H9 (cell line): ENCODE measurements around the gene SIGLEC14. TPM values are rescaled to one million over a fixed set of nuclear protein-coding genes. Genes with fewer than 3 reads are reported as not detected.

Experiments used
- DNase-seq: peaks from one replicate; pipeline ENCODE4 v3.0.0-alpha.2; 2017
- H2AFZ ChIP-seq: one replicate; pipeline ENCODE4 v1.6.1; 2013; ENCODE audit warnings: mild to moderate bottlenecking, low read length, control low read depth, moderate library complexity
- H2AK5ac ChIP-seq: 2 replicates; pipeline ENCODE4 v1.6.1; 2013; ENCODE audit warnings: low read length, control low read depth, mixed read lengths; ENCODE audit not compliant: insufficient read length
- H2BK120ac ChIP-seq: one replicate; pipeline ENCODE4 v1.6.1; 2013; ENCODE audit warnings: low read depth, mild to moderate bottlenecking, low read length, control low read depth, inconsistent platforms; ENCODE audit not compliant: poor library complexity, severe bottlenecking
- H2BK12ac ChIP-seq: 2 replicates; pipeline ENCODE4 v1.6.1; 2013; ENCODE audit warnings: low read length, control low read depth, mixed read lengths, low read depth; ENCODE audit not compliant: insufficient read length
- H2BK15ac ChIP-seq: 2 replicates; pipeline ENCODE4 v1.6.1; 2013; ENCODE audit warnings: low read depth, low read length, control low read depth
- H2BK20ac ChIP-seq: one replicate; pipeline ENCODE4 v1.6.1; 2013; ENCODE audit warnings: low read depth, mild to moderate bottlenecking, low read length, control low read depth, inconsistent platforms; ENCODE audit not compliant: poor library complexity, severe bottlenecking
- H2BK5ac ChIP-seq: 2 replicates; pipeline ENCODE4 v1.6.1; 2013; ENCODE audit warnings: low read length, control low read depth, mixed read lengths; ENCODE audit not compliant: insufficient read length
- H3K14ac ChIP-seq: 2 replicates; pipeline ENCODE4 v1.6.1; 2013; ENCODE audit warnings: low read length, control low read depth; ENCODE audit not compliant: insufficient read depth
- H3K18ac ChIP-seq: 2 replicates; pipeline ENCODE4 v1.6.1; 2013; ENCODE audit warnings: low read depth, mild to moderate bottlenecking, mixed read lengths, low read length, control low read depth; ENCODE audit not compliant: insufficient read length
- H3K23ac ChIP-seq: 2 replicates; pipeline ENCODE4 v1.6.1; 2013; ENCODE audit warnings: low read length, control low read depth, mixed read lengths, low read depth; ENCODE audit not compliant: insufficient read length
- H3K23me2 ChIP-seq: 2 replicates; pipeline ENCODE4 v1.6.1; 2013; ENCODE audit warnings: low read depth, mild to moderate bottlenecking, mixed read lengths, low read length, control low read depth; ENCODE audit not compliant: insufficient read length, poor library complexity, severe bottlenecking
- H3K27ac ChIP-seq: 2 replicates; pipeline ENCODE4 v1.5.1; 2013; ENCODE audit warnings: low read length, control low read depth, mixed read lengths, low read depth; ENCODE audit not compliant: insufficient read length
- H3K27me3 ChIP-seq: 2 replicates; pipeline ENCODE4 v1.6.1; 2013; ENCODE audit warnings: low read length, control low read depth, inconsistent platforms; ENCODE audit not compliant: insufficient read depth
- H3K4ac ChIP-seq: 2 replicates; pipeline ENCODE4 v1.6.1; 2013; ENCODE audit warnings: low read depth, mild to moderate bottlenecking, control low read depth, inconsistent platforms, low read length, moderate library complexity
- H3K4me1 ChIP-seq: 2 replicates; pipeline ENCODE4 v1.6.1; 2013; ENCODE audit warnings: low read length, control low read depth, inconsistent platforms; ENCODE audit not compliant: insufficient read depth
- H3K4me2 ChIP-seq: 2 replicates; pipeline ENCODE4 v1.6.1; 2013; ENCODE audit warnings: low read length, control low read depth, mixed read lengths; ENCODE audit not compliant: insufficient read length, insufficient read depth
- H3K56ac ChIP-seq: 2 replicates; pipeline ENCODE4 v1.6.1; 2013; ENCODE audit warnings: low read depth, mild to moderate bottlenecking, mixed read lengths, low read length, control low read depth; ENCODE audit not compliant: insufficient read length
- H3K79me1 ChIP-seq: 2 replicates; pipeline ENCODE4 v1.6.1; 2013; ENCODE audit warnings: low read depth, mild to moderate bottlenecking, moderate library complexity, low read length, control low read depth, inconsistent platforms; ENCODE audit not compliant: insufficient read depth, poor library complexity, severe bottlenecking
- H3K79me2 ChIP-seq: 2 replicates; pipeline ENCODE4 v1.6.1; 2013; ENCODE audit warnings: low read length, control low read depth, inconsistent platforms; ENCODE audit not compliant: insufficient read depth
- H3K9ac ChIP-seq: 2 replicates; pipeline ENCODE4 v1.6.1; 2013; ENCODE audit warnings: low read length, control low read depth, mixed read lengths; ENCODE audit not compliant: insufficient read length; ENCODE audit errors: extremely low read depth
- H3K9me3 ChIP-seq: one replicate; pipeline ENCODE4 v1.6.1; 2013; ENCODE audit warnings: low read depth, low read length, inconsistent platforms; ENCODE audit not compliant: control insufficient read depth
- H3T11ph ChIP-seq: one replicate; pipeline ENCODE4 v1.6.1; 2013; ENCODE audit warnings: mild to moderate bottlenecking, low read length, control low read depth, inconsistent platforms
- H4K20me1 ChIP-seq: one replicate; pipeline ENCODE4 v1.6.1; 2013; ENCODE audit not compliant: control insufficient read depth, insufficient read length, insufficient read depth
- H4K5ac ChIP-seq: 2 replicates; pipeline ENCODE4 v1.6.1; 2013; ENCODE audit warnings: low read depth, mild to moderate bottlenecking, mixed read lengths, low read length, control low read depth; ENCODE audit not compliant: insufficient read length
- H4K8ac ChIP-seq: replicated peaks from 2 replicates; pipeline ENCODE4 v1.6.1; 2013; ENCODE audit warnings: low read length, control low read depth, mixed read lengths, low read depth; ENCODE audit not compliant: insufficient read length
- H4K91ac ChIP-seq: 2 replicates; pipeline ENCODE4 v1.6.1; 2013; ENCODE audit warnings: low read depth, mild to moderate bottlenecking, moderate library complexity, mixed read lengths, low read length, control low read depth; ENCODE audit not compliant: insufficient read length
- H3K27ac Mint-ChIP-seq, 3 experiments: 2 replicates in 2 of 3; 3 replicates in 1 of 3; pipeline ENCODE4 v1.8.0; 2020 to 2021; ENCODE audit warnings: mixed read lengths in 3 of 3, mild to moderate bottlenecking in 1 of 3, moderate library complexity in 1 of 3
- H3K27me3 Mint-ChIP-seq: 2 replicates; pipeline ENCODE4 v1.8.0; 2021; ENCODE audit warnings: low read depth, mild to moderate bottlenecking, moderate library complexity, mixed read lengths
- H3K36me3 Mint-ChIP-seq, 3 experiments: 2 replicates in 2 of 3; 3 replicates in 1 of 3; pipeline ENCODE4 v1.8.0; 2020 to 2021; ENCODE audit warnings: low read depth in 3 of 3, mixed read lengths in 3 of 3; ENCODE audit not compliant: insufficient read depth in 1 of 3
- H3K4me1 Mint-ChIP-seq, 2 experiments: 2 replicates each; pipeline ENCODE4 v1.8.0; 2020; ENCODE audit warnings: mixed read lengths in 2 of 2
- H3K4me3 Mint-ChIP-seq, 2 experiments: 2 replicates in 1 of 2; 3 replicates in 1 of 2; pipeline ENCODE4 v1.8.0; 2020 to 2021; ENCODE audit warnings: mild to moderate bottlenecking in 2 of 2, mixed read lengths in 2 of 2, moderate library complexity in 1 of 2
- H3K9me3 Mint-ChIP-seq, 2 experiments: 2 replicates in 1 of 2; 3 replicates in 1 of 2; pipeline ENCODE4 v1.8.0; 2020; ENCODE audit warnings: mild to moderate bottlenecking in 2 of 2, mixed read lengths in 2 of 2, moderate library complexity in 1 of 2
- CTCF ChIP-seq: fragments of 200-600 bp; sonication (generic); conservative IDR thresholded peaks from 3 replicates; pipeline ENCODE4 v1.8.0; 2021; ENCODE audit warnings: antibody characterized with exemption, mild to moderate bottlenecking
- WGBS: extraction: QIAGEN DNeasy Blood & Tissue Kit; methylation state at CpG from one replicate; pipeline ENCODE4 v1.1.7; 2013; ENCODE audit warnings: missing lambda C conversion rate, low lambda C conversion rate, mixed read lengths; ENCODE audit not compliant: insufficient read length; ENCODE audit errors: extremely low coverage; 5-methylcytosine and 5-hydroxymethylcytosine counted together
- total RNA-seq: library from RNA; stranded (reverse); gene quantifications from 2 replicates; pipeline ENCODE4 v1.2.1, GENCODE V29; 2021

The SIGLEC14 gene
- total RNA-seq, 1 experiment from 2014 or later = not detected

- H3K4me3 Mint-ChIP-seq = no peak overlapping the region
- no peak overlapping the region for H2AK5ac ChIP-seq
- H2BK120ac ChIP-seq = no peak overlapping the region
- no peaks in the 10 kb centered on the region for H3K79me2 ChIP-seq
- DNase-seq = no peak
- no peaks in the 10 kb centered on the region for H3K4me1 ChIP-seq
- H3K27me3 ChIP-seq = no peaks in the 10 kb centered on the region
- no peak overlapping the region for H3K23ac ChIP-seq
- no CpG with 5 or more reads among the region's 6 CpGs for WGBS
- H3K79me1 ChIP-seq = no peaks in the 10 kb centered on the region
- no peak overlapping the region for H2BK15ac ChIP-seq
- no peak overlapping the region for H3K14ac ChIP-seq
- no peak overlapping the region for H2BK5ac ChIP-seq
- H4K5ac ChIP-seq = no peak overlapping the region
- H3K9ac ChIP-seq = no peak overlapping the region
- H3T11ph ChIP-seq = no peak overlapping the region
- no peak overlapping the region for H3K27ac ChIP-seq
- no peaks in the 10 kb centered on the region for H3K9me3 ChIP-seq
- no peaks in the 10 kb centered on the region for H3K23me2 ChIP-seq
- H2BK12ac ChIP-seq = no peak overlapping the region
- no peak overlapping the region for H3K4ac ChIP-seq
- no peak overlapping the region for H4K91ac ChIP-seq
- no peak overlapping the region for H4K8ac ChIP-seq
- no peak overlapping the region for H3K4me2 ChIP-seq
- H2BK20ac ChIP-seq = no peak overlapping the region
- H3K36me3 Mint-ChIP-seq = peaks cover 0 to 6% (median 0%) of the 10 kb centered on the region in 3 experiments; a peak in 2 of 7 replicates
- H3K56ac ChIP-seq = no peak overlapping the region
- peaks cover 48% of the 10 kb centered on the region for H3K27me3 Mint-ChIP-seq
- H2AFZ ChIP-seq = no peak overlapping the region
- no peak for TF ChIP-seq CTCF
- peaks cover 0 to 4% of the 10 kb centered on the region in 2 experiments; a peak in 2 of 4 replicates for H3K4me1 Mint-ChIP-seq
- peaks cover 61 to 87% of the 10 kb centered on the region in 2 experiments for H3K9me3 Mint-ChIP-seq
- no peak overlapping the region for H3K18ac ChIP-seq
- no peak overlapping the region for H3K27ac Mint-ChIP-seq
- H4K20me1 ChIP-seq = no peaks in the 10 kb centered on the region
These were observed 693 bp upstream of the SIGLEC14 start for GRCh38 chr19:51647318-51647717.
